Measurements from ENCODE around the gene GLTPD2. TPM values are rescaled to one million over a fixed set of nuclear protein-coding genes. Genes with fewer than 3 reads are reported as not detected.

GLTPD2 gene
- total RNA-seq, 1 experiment from 2014 or later = not detected

GRCh38 chr17:4782652-4783051, 6.1 kb upstream of the GLTPD2 start:
- Histone ChIP-seq H4K91ac (ENCODE audit: insufficient read length, low read depth, low read length) (no peak overlapping the region), H2AK5ac (ENCODE audit: insufficient read length, low read length) (no peak overlapping the region), H4K8ac (replicated peaks; ENCODE audit: insufficient read length, low read depth, low read length) (no peak overlapping the region), H2BK20ac (ENCODE audit: low read depth, low read length, poor library complexity, severe bottlenecking) (no peak overlapping the region), H3K79me1 (ENCODE audit: insufficient read depth, low read depth, low read length, poor library complexity, severe bottlenecking) (no peaks in the 10 kb centered on the region), H3K14ac (ENCODE audit: insufficient read depth, low read length) (no peak overlapping the region), H2BK5ac (ENCODE audit: insufficient read length, low read length) (no peak overlapping the region), H3K56ac (ENCODE audit: insufficient read length, low read depth, low read length) (no peak overlapping the region), H2BK120ac (ENCODE audit: low read depth, low read length, poor library complexity, severe bottlenecking) (no peak overlapping the region), H4K20me1 (ENCODE audit: control insufficient read depth, insufficient read depth, insufficient read length) (peaks cover 3% of the 10 kb centered on the region), H3K23me2 (ENCODE audit: insufficient read length, low read depth, low read length, poor library complexity, severe bottlenecking) (no peaks in the 10 kb centered on the region), H3K27ac (ENCODE audit: insufficient read length, low read depth, low read length) (no peak overlapping the region), H3K9me3 (ENCODE audit: control insufficient read depth, low read depth, low read length) (no peaks in the 10 kb centered on the region), H2BK15ac (ENCODE audit: low read depth, low read length) (no peak overlapping the region), H4K5ac (ENCODE audit: insufficient read length, low read depth, low read length) (no peak overlapping the region), H3T11ph (ENCODE audit: low read length) (no peak overlapping the region), H3K18ac (ENCODE audit: insufficient read length, low read depth, low read length) (no peak overlapping the region), H3K9ac (ENCODE audit: extremely low read depth, insufficient read length, low read length) (no peak overlapping the region), H2BK12ac (ENCODE audit: insufficient read length, low read depth, low read length) (no peak overlapping the region), H3K23ac (ENCODE audit: insufficient read length, low read depth, low read length) (no peak overlapping the region), H2AFZ (ENCODE audit: low read length) (no peak overlapping the region), H3K79me2 (ENCODE audit: insufficient read depth, low read length) (no peaks in the 10 kb centered on the region), H3K27me3 (ENCODE audit: insufficient read depth, low read length) (peaks cover 28% of the 10 kb centered on the region; the same call in 1 of the 2 replicates), H3K4me1 (ENCODE audit: insufficient read depth, low read length) (peaks cover 2% of the 10 kb centered on the region; the same call in 1 of the 2 replicates), H3K4ac (ENCODE audit: low read depth, low read length) (no peak overlapping the region), H3K4me2 (ENCODE audit: insufficient read depth, insufficient read length, low read length) (no peak overlapping the region)
- no CpG with 5 or more reads among the region's 28 CpGs for WGBS (ENCODE audit: extremely low coverage, insufficient read length, low lambda C conversion rate)
- H3K9me3 Mint-ChIP-seq = no peaks in the 10 kb centered on the region
- peak; percentile 50; the same call in 2 of the 3 replicates for TF ChIP-seq CTCF (conservative IDR thresholded peaks at IDR 0.05)
- peaks cover 81% of the 10 kb centered on the region for H3K27me3 Mint-ChIP-seq (ENCODE audit: low read depth)
- H3K36me3 Mint-ChIP-seq (ENCODE audit: insufficient read depth in 1 of 3, low read depth in 3 of 3) = no peaks in the 10 kb centered on the region; a peak in 1 of 7 replicates
- peak; percentile 68 for DNase-seq
- no peak overlapping the region for H3K4me3 Mint-ChIP-seq
- H3K4me1 Mint-ChIP-seq = peaks cover 15 to 20% of the 10 kb centered on the region in 2 experiments
- no peak overlapping the region; a peak in 1 of 7 replicates for H3K27ac Mint-ChIP-seq
